Stimulated activated CD8-positive, alpha-beta memory T cell treated with anti-CD3 and anti-CD28 coated beads, Interleukin-7, amount 100 ng/mL, for 4 hours (primary cell): ENCODE data around the gene NRF1.
"Not testable (repeated sequence)": the region's sequence is repeated elsewhere in the genome, so short reads cannot be mapped to it uniquely, and the experiment has no call there.

Source experiments
- DNase-seq, 2 donors: peaks; one replicate each; pipeline ENCODE4 v3.0.0-alpha.2; 2020; ENCODE audit warnings: low read depth in 2 of 2

NRF1 gene

GRCh38 chr7:129781928-129782817, 170.7 kb downstream of the NRF1 start:
- DNase-seq, result no peak

- no peak for DNase-seq
Observed at GRCh38 chr7:129782818-129783583, 171.5 kb downstream of the NRF1 start.

GRCh38 chr7:129783584-129783919, 172.0 kb downstream of the NRF1 start:
- no peak for DNase-seq

GRCh38 chr7:129784437-129784782, 172.9 kb downstream of the NRF1 start:
- no peak for DNase-seq

GRCh38 chr7:129784783-129785684, 173.5 kb downstream of the NRF1 start:
- no peak for DNase-seq

GRCh38 chr7:129785685-129786514, 174.4 kb downstream of the NRF1 start:
- no peak for DNase-seq

GRCh38 chr7:129786825-129787563, 175.5 kb downstream of the NRF1 start:
- DNase-seq, result no peak

- no peak for DNase-seq
Observed at GRCh38 chr7:129789000-129789399, 177.5 kb downstream of the NRF1 start.

GRCh38 chr7:129789652-129790051, 178.1 kb downstream of the NRF1 start:
- DNase-seq, result no peak

GRCh38 chr7:129790136-129790535, 178.6 kb downstream of the NRF1 start:
- DNase-seq, result no peak

GRCh38 chr7:129792721-129793120, 181.2 kb downstream of the NRF1 start:
- DNase-seq, result no peak

GRCh38 chr7:129793506-129794310, 182.2 kb downstream of the NRF1 start:
- DNase-seq, result no peak

- DNase-seq, result not testable (repeated sequence)
Observed at GRCh38 chr7:129794461-129794860, 182.9 kb downstream of the NRF1 start.

GRCh38 chr7:129796186-129796775, 184.8 kb downstream of the NRF1 start:
- no peak for DNase-seq

- no peak for DNase-seq
Observed at GRCh38 chr7:129797214-129797789, 185.8 kb downstream of the NRF1 start.

- no peak for DNase-seq
Observed at GRCh38 chr7:129798616-129799349, 187.3 kb downstream of the NRF1 start.

GRCh38 chr7:129799350-129799955, 187.9 kb downstream of the NRF1 start:
- no peak for DNase-seq

- no peak for DNase-seq
Observed at GRCh38 chr7:129800901-129801300, 189.4 kb downstream of the NRF1 start.
